GM06990 (cell line): ENCODE measurements around the gene VSIG10L.

Experiments used
- DNase-seq: peaks from one replicate; pipeline ENCODE4 v3.0.0-alpha.2; 2011; ENCODE audit not compliant: insufficient read length; ENCODE audit errors: extremely low read depth
- H3K27me3 ChIP-seq: replicated peaks from 2 replicates; pipeline ENCODE4 v1.6.0; 2011; ENCODE audit warnings: low read length; ENCODE audit not compliant: control insufficient read depth, insufficient read depth
- H3K36me3 ChIP-seq: 2 replicates; pipeline ENCODE4 v1.5.1; 2011; ENCODE audit warnings: low read length; ENCODE audit not compliant: control insufficient read depth, insufficient read depth
- H3K4me3 ChIP-seq: replicated peaks from 2 replicates; pipeline ENCODE4 v1.5.1; 2011; ENCODE audit warnings: low read depth, mild to moderate bottlenecking, control low read depth, low read length
- TF ChIP-seq, protein P1 (sequence below): IDR thresholded peaks from 2 replicates; pipeline ENCODE4 v1.5.1; 2011; ENCODE audit warnings: low read length, control low read depth, mild to moderate bottlenecking, inconsistent platforms; ENCODE audit not compliant: insufficient read depth, poor library complexity, severe bottlenecking

VSIG10L gene

GRCh38 chr19:51346742-51347141 lies 4.8 kb upstream of the VSIG10L start:
- TF ChIP-seq, protein P1, sequence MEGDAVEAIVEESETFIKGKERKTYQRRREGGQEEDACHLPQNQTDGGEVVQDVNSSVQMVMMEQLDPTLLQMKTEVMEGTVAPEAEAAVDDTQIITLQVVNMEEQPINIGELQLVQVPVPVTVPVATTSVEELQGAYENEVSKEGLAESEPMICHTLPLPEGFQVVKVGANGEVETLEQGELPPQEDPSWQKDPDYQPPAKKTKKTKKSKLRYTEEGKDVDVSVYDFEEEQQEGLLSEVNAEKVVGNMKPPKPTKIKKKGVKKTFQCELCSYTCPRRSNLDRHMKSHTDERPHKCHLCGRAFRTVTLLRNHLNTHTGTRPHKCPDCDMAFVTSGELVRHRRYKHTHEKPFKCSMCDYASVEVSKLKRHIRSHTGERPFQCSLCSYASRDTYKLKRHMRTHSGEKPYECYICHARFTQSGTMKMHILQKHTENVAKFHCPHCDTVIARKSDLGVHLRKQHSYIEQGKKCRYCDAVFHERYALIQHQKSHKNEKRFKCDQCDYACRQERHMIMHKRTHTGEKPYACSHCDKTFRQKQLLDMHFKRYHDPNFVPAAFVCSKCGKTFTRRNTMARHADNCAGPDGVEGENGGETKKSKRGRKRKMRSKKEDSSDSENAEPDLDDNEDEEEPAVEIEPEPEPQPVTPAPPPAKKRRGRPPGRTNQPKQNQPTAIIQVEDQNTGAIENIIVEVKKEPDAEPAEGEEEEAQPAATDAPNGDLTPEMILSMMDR: no peak
- peaks cover 22% of the 10 kb centered on the region for H3K36me3 ChIP-seq
- no peak for DNase-seq
- H3K4me3 ChIP-seq: no peak overlapping the region
- no peaks in the 10 kb centered on the region for H3K27me3 ChIP-seq

GRCh38 chr19:51345076-51345620 lies 3.2 kb upstream of the VSIG10L start:
- no peaks in the 10 kb centered on the region for H3K27me3 ChIP-seq
- peaks cover 12% of the 10 kb centered on the region for H3K36me3 ChIP-seq

GRCh38 chr19:51342631-51343569 lies 961 bp upstream of the VSIG10L start:
- Histone ChIP-seq H3K4me3 (no peak overlapping the region), H3K27me3 (no peaks in the 10 kb centered on the region), H3K36me3 (peaks cover 9% of the 10 kb centered on the region)
- no peak for DNase-seq
- TF ChIP-seq, protein P1: no peak

More at GRCh38 chr19:51345076-51345620, 3.2 kb upstream of the VSIG10L start:
- H3K4me3 ChIP-seq: no peak overlapping the region
- DNase-seq: no peak
- TF ChIP-seq, protein P1: no peak

- DNase-seq: no peak
- TF ChIP-seq, protein P1: no peak
- no peak overlapping the region for H3K4me3 ChIP-seq
These were observed 873 bp downstream of the VSIG10L start for GRCh38 chr19:51341066-51341465.

DNA sequence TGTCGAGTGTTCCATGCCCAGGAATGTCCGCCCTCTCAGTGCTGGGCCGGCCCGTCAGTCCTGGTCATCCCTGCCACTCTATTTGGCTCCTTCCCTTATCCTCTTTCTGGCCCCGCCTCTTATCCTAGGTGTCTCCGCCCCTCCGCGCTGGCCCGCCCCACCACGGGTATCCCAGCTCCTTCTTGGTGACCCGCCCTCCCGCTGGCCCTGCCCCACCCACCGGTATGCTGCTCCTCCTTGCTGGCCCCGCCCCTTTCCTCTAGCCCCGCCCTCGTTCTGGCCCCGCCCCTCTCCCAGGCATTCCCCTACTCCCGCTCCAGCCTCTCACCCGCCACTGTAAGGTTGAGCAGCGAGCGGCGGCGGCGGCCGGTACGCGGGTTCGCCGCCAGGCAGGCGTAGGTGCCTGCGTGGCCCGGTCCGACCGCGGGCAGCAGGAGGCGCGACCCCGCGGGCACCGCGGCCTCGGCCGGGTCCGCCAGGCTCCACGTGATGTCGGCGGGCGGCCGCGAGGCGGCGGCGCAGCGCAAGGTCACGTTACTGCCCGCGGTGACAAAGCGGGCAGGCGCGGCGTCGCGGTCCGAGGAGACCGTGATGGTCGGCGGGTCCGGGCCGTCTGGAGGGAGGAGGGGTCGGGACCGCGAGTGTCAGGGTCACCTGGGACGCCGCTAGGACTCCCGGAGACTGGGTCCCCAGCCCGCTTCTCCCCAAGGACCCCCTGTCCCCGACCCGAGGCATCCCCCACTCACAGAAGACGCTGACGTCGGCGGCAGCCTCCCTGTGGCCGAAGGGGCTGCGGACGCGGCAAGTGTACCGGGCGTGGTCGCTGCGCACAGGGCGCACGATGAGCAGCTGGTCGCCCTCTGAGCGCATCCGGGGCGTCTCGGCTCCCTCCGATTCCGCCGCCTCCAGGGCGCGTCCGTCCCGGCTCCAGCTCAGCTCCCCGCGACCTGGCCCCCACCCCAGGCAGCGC lies 2.0 kb downstream of the VSIG10L start:
- H3K36me3 ChIP-seq: no peaks in the 10 kb centered on the region
- peak; percentile 93 for DNase-seq
- TF ChIP-seq, protein P1: peak; percentile 3
- H3K27me3 ChIP-seq: no peaks in the 10 kb centered on the region
- peak overlapping the region; percentile 78 for H3K4me3 ChIP-seq

More at GRCh38 chr19:51341066-51341465, 873 bp downstream of the VSIG10L start:
- Histone ChIP-seq H3K27me3 (no peaks in the 10 kb centered on the region), H3K36me3 (peaks cover 3% of the 10 kb centered on the region; the same call in 1 of the 2 replicates)
